ENCODE results near the gene DCTPP1. TPM values are rescaled to one million over a fixed set of nuclear protein-coding genes. Genes with fewer than 3 reads are reported as not detected.

Gene DCTPP1
- total RNA-seq, 1 experiment from 2014 or later = 111 TPM

GRCh38 chr16:30428055-30428454 is 1.8 kb downstream of the DCTPP1 start:
- peaks cover 10% of the 10 kb centered on the region for H3K4me1 ChIP-seq (ENCODE audit: insufficient read depth, low read length, poor library complexity, severe bottlenecking)
- DNase-seq (ENCODE audit: low spot score) = no peak
- H3K27me3 ChIP-seq (replicated peaks; ENCODE audit: insufficient read depth, low read depth, low read length, poor library complexity) = no peaks in the 10 kb centered on the region
- ChIA-PET CTCF (no interaction called here), POLR2A (ENCODE audit: low non-redundant PET) (no interaction called here)
- H3K36me3 ChIP-seq (ENCODE audit: insufficient read depth, low read length, poor library complexity, severe bottlenecking) = peaks cover 18% of the 10 kb centered on the region
- intact Hi-C loops (cut with micrococcal nuclease; ENCODE audit: unreplicated experiment) = no loop called here
- no peak overlapping the region for H3K27ac ChIP-seq (ENCODE audit: low read depth, low read length, poor library complexity, severe bottlenecking)
- no peak for TF ChIP-seq CTCF (conservative IDR thresholded peaks at IDR 0.05; ENCODE audit: low read depth, low read length)
- TF ChIP-seq EZH2 (IDR thresholded peaks at IDR 0.05; ENCODE audit: borderline replicate concordance, low read depth, low read length, poor library complexity, severe bottlenecking) = no peak
- no TSS peak for BruUV-seq (replicated peaks)
- no peaks in the 10 kb centered on the region for H3K9me3 ChIP-seq (ENCODE audit: low read depth, low read length, poor library complexity, severe bottlenecking)
- H3K4me3 ChIP-seq (ENCODE audit: low read depth, low read length, poor library complexity, severe bottlenecking) = no peak overlapping the region

DNA sequence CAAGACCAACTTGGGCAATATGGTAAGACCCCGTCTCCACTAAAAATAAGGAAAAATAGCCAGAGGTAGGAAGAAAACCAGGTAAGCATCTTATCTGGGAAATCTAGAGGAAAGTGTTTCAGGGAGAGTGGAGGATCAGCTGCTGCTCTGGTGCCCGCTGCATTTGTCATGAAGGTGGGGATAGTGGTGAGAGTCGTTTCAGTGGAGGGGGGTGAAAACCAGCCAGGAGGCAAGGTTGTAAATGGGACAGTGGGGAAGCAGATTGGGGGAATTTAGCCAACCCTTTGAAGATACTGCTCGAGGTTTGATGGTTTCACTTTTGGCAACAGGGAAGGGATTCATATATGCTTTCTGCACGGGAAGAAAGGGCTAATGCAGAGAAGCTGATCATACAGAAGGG is 8.8 kb downstream of the DCTPP1 start:
- Histone ChIP-seq H3K9me3 (ENCODE audit: low read depth, low read length, poor library complexity, severe bottlenecking) (no peaks in the 10 kb centered on the region), H3K36me3 (ENCODE audit: insufficient read depth, low read length, poor library complexity, severe bottlenecking) (peaks cover 29% of the 10 kb centered on the region), H3K27ac (ENCODE audit: low read depth, low read length, poor library complexity, severe bottlenecking) (no peak overlapping the region), H3K4me1 (ENCODE audit: insufficient read depth, low read length, poor library complexity, severe bottlenecking) (peaks cover 4% of the 10 kb centered on the region), H3K27me3 (replicated peaks; ENCODE audit: insufficient read depth, low read depth, low read length, poor library complexity) (no peaks in the 10 kb centered on the region), H3K4me3 (ENCODE audit: low read depth, low read length, poor library complexity, severe bottlenecking) (no peak overlapping the region)
- TF ChIP-seq CTCF (conservative IDR thresholded peaks at IDR 0.05; ENCODE audit: low read depth, low read length) = no peak
- TF ChIP-seq EZH2 (IDR thresholded peaks at IDR 0.05; ENCODE audit: borderline replicate concordance, low read depth, low read length, poor library complexity, severe bottlenecking) = no peak
- BruUV-seq (replicated peaks) = no TSS peak
- ChIA-PET POLR2A (ENCODE audit: low non-redundant PET) (no interaction called here), CTCF (interaction anchor here (1.3 kb wide), 1 partner anchor 11 kb away, joined by 3 read pairs; no protein-coding TSS in a partner anchor)
- intact Hi-C loops (cut with micrococcal nuclease; ENCODE audit: unreplicated experiment) = no loop called here
- DNase-seq (ENCODE audit: low spot score) = no peak

GRCh38 chr16:30418350-30419181 is 11.3 kb downstream of the DCTPP1 start:
- peak overlapping the region; percentile 70 for H3K27ac ChIP-seq (ENCODE audit: low read depth, low read length, poor library complexity, severe bottlenecking)
- ChIA-PET CTCF (interaction anchor here (0.6 to 1.4 kb wide), 8 partner anchors 9 to 275 kb away, joined by 3 to 18 read pairs (median 6); partner anchors contain the start of gene DCTPP1), POLR2A (ENCODE audit: low non-redundant PET) (interaction anchor here (0.6 to 0.8 kb wide), 4 partner anchors 10 to 93 kb away, joined by 3 to 9 read pairs (median 3); partner anchors contain the start of gene DCTPP1)
- H3K36me3 ChIP-seq (ENCODE audit: insufficient read depth, low read length, poor library complexity, severe bottlenecking) = peaks cover 29% of the 10 kb centered on the region
- BruUV-seq (replicated peaks) = no TSS peak
- peak overlapping the region; percentile 53 for H3K4me3 ChIP-seq (ENCODE audit: low read depth, low read length, poor library complexity, severe bottlenecking)
- H3K9me3 ChIP-seq (ENCODE audit: low read depth, low read length, poor library complexity, severe bottlenecking) = no peaks in the 10 kb centered on the region
- TF ChIP-seq CTCF (conservative IDR thresholded peaks at IDR 0.05; ENCODE audit: low read depth, low read length) = no peak; the same call in 1 of the 2 replicates
- TF ChIP-seq EZH2 (IDR thresholded peaks at IDR 0.05; ENCODE audit: borderline replicate concordance, low read depth, low read length, poor library complexity, severe bottlenecking) = no peak
- H3K4me1 ChIP-seq (ENCODE audit: insufficient read depth, low read length, poor library complexity, severe bottlenecking) = peaks cover 4% of the 10 kb centered on the region
- intact Hi-C loops (cut with micrococcal nuclease; ENCODE audit: unreplicated experiment) = no loop called here
- H3K27me3 ChIP-seq (replicated peaks; ENCODE audit: insufficient read depth, low read depth, low read length, poor library complexity) = no peaks in the 10 kb centered on the region
- DNase-seq (ENCODE audit: low spot score) = no peak
